ENCODE data around the gene AMOTL1.

Gene AMOTL1, protein sequence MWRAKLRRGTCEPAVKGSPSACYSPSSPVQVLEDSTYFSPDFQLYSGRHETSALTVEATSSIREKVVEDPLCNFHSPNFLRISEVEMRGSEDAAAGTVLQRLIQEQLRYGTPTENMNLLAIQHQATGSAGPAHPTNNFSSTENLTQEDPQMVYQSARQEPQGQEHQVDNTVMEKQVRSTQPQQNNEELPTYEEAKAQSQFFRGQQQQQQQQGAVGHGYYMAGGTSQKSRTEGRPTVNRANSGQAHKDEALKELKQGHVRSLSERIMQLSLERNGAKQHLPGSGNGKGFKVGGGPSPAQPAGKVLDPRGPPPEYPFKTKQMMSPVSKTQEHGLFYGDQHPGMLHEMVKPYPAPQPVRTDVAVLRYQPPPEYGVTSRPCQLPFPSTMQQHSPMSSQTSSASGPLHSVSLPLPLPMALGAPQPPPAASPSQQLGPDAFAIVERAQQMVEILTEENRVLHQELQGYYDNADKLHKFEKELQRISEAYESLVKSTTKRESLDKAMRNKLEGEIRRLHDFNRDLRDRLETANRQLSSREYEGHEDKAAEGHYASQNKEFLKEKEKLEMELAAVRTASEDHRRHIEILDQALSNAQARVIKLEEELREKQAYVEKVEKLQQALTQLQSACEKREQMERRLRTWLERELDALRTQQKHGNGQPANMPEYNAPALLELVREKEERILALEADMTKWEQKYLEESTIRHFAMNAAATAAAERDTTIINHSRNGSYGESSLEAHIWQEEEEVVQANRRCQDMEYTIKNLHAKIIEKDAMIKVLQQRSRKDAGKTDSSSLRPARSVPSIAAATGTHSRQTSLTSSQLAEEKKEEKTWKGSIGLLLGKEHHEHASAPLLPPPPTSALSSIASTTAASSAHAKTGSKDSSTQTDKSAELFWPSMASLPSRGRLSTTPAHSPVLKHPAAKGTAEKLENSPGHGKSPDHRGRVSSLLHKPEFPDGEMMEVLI

DNA sequence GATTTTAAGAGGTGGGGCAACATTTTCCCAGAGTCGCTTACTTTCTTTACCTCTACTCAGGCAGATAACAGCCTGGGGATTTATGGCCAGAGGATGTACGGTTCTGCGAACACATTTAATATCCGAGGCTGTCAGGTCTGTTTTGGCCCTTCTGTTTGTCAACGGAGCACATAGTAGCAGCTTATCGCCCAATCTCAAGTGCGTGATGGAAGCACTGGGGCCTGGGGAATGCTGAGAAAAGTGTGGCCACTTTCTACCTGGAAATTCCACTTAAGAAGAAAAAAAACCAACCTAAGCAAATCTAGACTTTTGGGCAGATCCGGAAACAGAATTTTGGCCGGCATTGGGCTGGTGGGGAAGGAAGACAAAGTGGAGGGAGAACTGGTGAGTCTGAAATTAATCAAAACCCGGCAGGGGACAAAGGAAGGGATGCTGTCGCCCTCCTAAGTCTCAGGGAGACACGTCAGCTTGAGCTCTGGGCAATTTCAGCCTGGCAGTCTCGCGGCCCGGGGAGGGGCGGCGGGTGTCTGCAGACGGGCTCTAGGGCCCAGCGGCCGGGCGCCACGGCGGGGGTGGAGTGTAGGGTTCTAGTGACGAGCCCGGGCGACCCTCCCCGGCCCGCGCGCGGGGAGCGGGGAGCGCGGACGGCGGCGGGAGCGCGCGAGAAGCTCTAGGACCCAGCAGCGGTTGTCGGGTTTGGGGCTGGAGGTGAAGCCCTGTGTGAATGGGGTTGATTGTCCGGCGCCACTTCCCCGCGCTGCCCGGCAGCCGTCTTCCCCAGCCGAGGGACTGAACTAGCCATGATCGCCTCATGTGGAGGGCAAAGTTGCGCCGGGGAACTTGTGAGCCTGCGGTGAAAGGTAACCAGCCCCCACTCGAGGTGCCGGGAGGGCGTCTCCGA lies at the start of gene AMOTL1:
TSS of gene AMOTL1 (plus strand) at position 656 of the 901 bp plus-strand sequence. CDS start at position 812, 156 bp downstream.
- DNase-seq (ENCODE audit: low read depth, low spot score), result no peak

GRCh38 chr11:94719876-94720275 lies 48.3 kb upstream of the AMOTL1 start:
- no peak for DNase-seq (ENCODE audit: low read depth, low spot score)

GRCh38 chr11:94721565-94722292 lies 46.4 kb upstream of the AMOTL1 start:
- no peak for DNase-seq (ENCODE audit: low read depth, low spot score)

- no peak for DNase-seq (ENCODE audit: low read depth, low spot score)
Measured at GRCh38 chr11:94722735-94723134, 45.4 kb upstream of the AMOTL1 start.

DNA sequence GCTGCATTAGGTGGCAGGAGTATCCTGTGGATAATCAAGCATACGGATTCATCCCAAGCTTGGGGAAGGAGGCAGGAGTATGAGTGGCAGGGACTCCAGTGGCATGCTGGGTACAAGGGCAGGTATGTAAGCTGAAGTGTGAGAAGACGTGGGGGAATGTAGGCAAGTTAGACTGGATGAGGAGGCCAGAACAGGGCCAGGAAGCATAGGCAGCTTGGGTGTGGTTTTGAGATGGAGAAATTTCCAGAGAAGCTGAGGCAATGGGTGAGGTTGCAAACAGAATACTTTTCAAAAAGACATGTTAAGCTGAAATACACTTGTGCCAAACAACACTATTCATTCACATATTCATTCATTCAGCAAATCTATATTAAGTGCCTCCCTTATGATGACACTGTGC lies 43.1 kb upstream of the AMOTL1 start:
- DNase-seq (ENCODE audit: low read depth, low spot score), result no peak

- no peak for DNase-seq (ENCODE audit: low read depth, low spot score)
Measured at GRCh38 chr11:94727819-94728218, 40.3 kb upstream of the AMOTL1 start.

- no peak for DNase-seq (ENCODE audit: low read depth, low spot score)
Measured at GRCh38 chr11:94728541-94728940, 39.6 kb upstream of the AMOTL1 start.

DNA sequence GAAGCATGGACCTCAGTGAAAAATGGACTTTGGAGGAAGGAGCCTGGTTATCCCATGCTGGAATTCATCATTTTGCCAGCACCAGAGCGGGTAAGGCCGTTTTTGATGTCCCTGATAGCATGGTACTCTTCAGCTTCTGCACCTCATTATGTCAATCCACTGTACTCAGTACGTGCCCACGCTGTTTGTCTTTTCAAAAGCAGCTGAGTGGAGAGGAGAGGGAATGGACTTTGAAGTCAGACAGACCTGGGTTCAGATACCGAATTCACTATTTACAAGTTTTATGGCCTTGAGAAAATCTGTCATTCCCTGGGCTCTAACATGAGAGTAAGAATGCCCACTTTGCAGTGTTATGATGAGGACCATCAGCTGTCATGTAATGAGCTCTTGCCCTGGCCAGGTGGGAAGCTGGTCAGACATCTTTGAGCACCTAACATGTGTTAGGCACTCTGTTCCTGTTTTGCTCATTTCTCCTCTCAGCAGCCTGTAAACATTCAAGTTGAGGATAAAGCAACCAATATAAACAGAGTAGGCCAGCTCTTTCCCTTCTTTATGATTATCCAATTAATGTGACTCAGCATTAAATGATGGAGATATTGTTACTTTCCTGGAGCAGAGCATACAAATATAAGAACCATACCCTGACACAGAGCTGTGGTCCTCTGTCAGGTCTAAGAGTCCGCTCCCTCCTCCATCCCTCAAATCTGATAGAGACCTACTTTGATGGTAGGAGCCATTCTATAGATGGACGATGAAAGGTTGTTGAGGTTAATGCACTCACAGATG lies 39.0 kb upstream of the AMOTL1 start:
- no peak for DNase-seq (ENCODE audit: low read depth, low spot score)

GRCh38 chr11:94730153-94730552 lies 38.0 kb upstream of the AMOTL1 start:
- DNase-seq (ENCODE audit: low read depth, low spot score), result no peak

DNA sequence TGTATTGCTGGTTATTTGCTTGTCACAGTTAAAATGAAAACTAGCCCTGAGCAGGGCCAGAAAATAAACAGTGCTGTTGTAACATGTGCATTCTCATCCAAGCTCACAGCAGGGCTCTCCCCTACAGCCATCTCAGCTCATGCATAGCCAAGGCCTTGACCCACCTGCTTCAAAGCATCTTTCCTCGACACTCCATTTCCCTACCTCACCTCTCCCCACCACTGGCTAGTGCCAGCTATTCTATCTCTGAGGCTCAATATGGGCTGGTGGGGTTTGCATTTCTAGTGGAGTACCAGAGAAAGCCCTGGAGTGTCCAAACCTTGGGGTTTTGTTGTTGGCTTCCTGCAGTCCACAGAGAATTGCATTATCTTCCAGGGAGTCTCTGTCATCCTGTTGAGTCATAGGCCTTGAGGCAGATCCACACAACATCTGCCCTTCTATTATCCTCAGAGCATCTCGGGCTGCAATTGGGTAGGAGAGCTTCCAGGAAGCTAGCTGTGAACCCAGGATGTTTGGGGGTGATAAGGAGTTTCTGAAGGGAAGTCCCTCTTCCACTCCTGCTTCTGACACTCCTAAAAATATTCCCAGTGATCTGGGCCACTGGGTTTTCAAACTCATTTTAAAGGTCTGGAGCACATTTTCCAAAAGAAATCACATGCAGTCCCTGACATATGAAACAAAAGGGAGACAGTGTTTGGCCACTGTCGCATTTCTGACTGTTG lies 36.1 kb upstream of the AMOTL1 start:
- no peak for DNase-seq (ENCODE audit: low read depth, low spot score)

GRCh38 chr11:94732617-94733281 lies 35.4 kb upstream of the AMOTL1 start:
- DNase-seq (ENCODE audit: low read depth, low spot score), result peak; percentile 65

DNA sequence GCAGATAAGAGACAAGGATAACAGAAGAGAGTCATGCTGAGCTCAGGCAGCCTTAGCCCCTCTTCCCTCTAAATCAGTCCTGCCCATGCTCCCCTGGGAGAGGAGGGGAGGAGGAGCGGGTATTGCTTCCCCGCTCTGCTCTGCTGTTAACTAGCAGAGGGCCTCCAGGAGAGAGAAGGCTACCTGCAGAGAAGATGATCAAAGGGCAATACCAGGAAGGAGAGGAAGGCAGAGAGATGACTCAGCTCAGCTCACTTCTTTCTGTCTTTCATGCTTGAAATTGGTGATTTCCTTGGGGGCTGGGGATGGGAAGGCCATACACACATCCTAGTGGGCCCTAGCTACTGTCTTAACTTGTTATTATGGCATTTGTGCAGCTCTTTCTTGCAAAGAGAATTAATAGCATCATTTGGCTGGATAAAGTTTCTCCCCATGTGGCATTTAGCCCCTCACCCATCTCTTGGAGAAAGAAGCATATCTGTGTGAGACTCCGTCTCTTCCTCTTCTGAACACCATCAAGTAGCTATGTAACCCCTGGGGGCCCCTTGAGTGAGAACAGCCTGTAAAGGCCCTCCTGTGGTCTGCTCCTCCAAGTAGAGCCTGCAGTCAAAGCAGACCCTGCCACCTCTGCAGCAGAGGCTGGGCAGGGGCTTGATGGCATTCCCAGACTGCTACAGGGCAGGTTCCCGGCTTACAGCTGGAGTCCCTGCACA lies 33.4 kb upstream of the AMOTL1 start:
- DNase-seq (ENCODE audit: low read depth, low spot score), result no peak

DNA sequence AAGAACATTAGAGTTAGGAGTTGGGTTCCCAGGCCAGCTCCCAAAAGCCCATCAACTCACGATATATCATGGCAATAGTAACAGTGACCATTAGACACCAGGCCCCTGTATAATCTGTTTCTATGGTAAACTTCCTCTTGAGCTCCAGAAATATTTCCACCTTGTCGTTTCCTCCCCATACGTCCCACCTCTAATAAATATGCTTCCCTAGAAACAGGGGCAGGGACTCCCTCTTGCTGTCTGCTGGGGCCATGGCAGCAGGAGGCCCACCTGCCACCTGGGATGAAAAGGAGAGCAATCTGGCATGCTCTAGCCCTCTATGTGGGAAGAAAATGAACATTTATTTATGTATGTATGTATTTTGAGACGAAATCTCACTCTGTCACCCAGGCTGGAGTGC lies 32.2 kb upstream of the AMOTL1 start:
- DNase-seq (ENCODE audit: low read depth, low spot score), result no peak

- DNase-seq (ENCODE audit: low read depth, low spot score), result no peak
Measured at GRCh38 chr11:94737171-94737611, 31.0 kb upstream of the AMOTL1 start.

DNA sequence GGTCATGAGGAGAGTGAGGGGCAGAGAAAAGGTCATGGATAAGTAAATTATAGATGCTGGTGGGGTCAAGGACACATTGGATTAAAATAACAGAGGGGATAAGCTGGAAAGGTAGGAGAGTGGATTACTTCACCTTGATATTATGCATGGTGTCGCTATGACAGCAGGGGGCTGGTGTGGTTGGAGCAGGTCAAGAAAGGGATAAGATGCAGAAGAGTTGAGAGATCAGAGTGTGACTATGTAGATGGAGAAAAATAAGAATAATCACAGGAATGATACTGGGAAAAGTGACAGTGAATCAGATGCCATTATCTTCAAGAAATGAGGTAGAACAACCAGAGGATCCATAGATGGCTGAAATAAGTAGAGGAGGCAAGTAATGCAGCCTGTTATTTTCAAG lies 29.4 kb upstream of the AMOTL1 start:
- DNase-seq (ENCODE audit: low read depth, low spot score), result no peak

GRCh38 chr11:94739331-94739730 lies 28.8 kb upstream of the AMOTL1 start:
- DNase-seq (ENCODE audit: low read depth, low spot score), result no peak

GRCh38 chr11:94740083-94741021 lies 27.8 kb upstream of the AMOTL1 start:
- DNase-seq (ENCODE audit: low read depth, low spot score), result no peak

All from brain pericyte (primary cell).